ENCODE measurements around the gene NOL3.

Gene NOL3

GRCh38 chr16:67176662-67177061 lies 6.3 kb downstream of the NOL3 start:
- no peak for DNase-seq (ENCODE audit: low spot score)
- no peak for TF ChIP-seq CTCF (conservative IDR thresholded peaks at IDR 0.05; ENCODE audit: low read depth)
- H3K27ac ChIP-seq, result peak overlapping the region; percentile 98
- ChIA-PET CTCF (interaction anchor here (2.0 kb wide), 2 partner anchors 8 to 21 kb away, joined by 8 to 9 read pairs; no protein-coding TSS in a partner anchor), POLR2A (ENCODE audit: low non-redundant PET) (no interaction called here)

- ChIA-PET CTCF (interaction anchor here (0.5 to 2.0 kb wide), 6 partner anchors 21 to 252 kb away, joined by 3 to 8 read pairs (median 4); partner anchors contain the start of gene ELMO3), POLR2A (ENCODE audit: low non-redundant PET) (interaction anchor here (0.6 kb wide), 1 partner anchor 20 kb away, joined by 3 read pairs; no protein-coding TSS in a partner anchor)
- DNase-seq (ENCODE audit: low spot score), result peak; percentile 95
- peak overlapping the region; percentile 98 for H3K27ac ChIP-seq
- no peak for TF ChIP-seq CTCF (conservative IDR thresholded peaks at IDR 0.05; ENCODE audit: low read depth)
These were observed 7.7 kb downstream of the NOL3 start for GRCh38 chr16:67177743-67178699.

GRCh38 chr16:67179421-67180080 lies 9.2 kb downstream of the NOL3 start:
- peak overlapping the region; percentile 98 for H3K27ac ChIP-seq
- peak; percentile 21; the same call in 1 of the 2 replicates for TF ChIP-seq CTCF (conservative IDR thresholded peaks at IDR 0.05; ENCODE audit: low read depth)
- no peak for DNase-seq (ENCODE audit: low spot score)
- ChIA-PET CTCF (interaction anchor here (0.8 to 1.3 kb wide), 2 partner anchors 16 to 18 kb away, joined by 3 to 4 read pairs; no protein-coding TSS in a partner anchor), POLR2A (ENCODE audit: low non-redundant PET) (no interaction called here)

- H3K27ac ChIP-seq, result peak overlapping the region; percentile 98
- DNase-seq (ENCODE audit: low spot score), result no peak
- ChIA-PET CTCF (interaction anchor here (1.3 kb wide), 1 partner anchor 16 kb away, joined by 4 read pairs; no protein-coding TSS in a partner anchor), POLR2A (ENCODE audit: low non-redundant PET) (no interaction called here)
- TF ChIP-seq CTCF (conservative IDR thresholded peaks at IDR 0.05; ENCODE audit: low read depth), result no peak
These were observed 9.8 kb downstream of the NOL3 start for GRCh38 chr16:67180166-67180565.

- TF ChIP-seq CTCF (conservative IDR thresholded peaks at IDR 0.05; ENCODE audit: low read depth), result no peak
- H3K27ac ChIP-seq, result peak overlapping the region; percentile 98
- DNase-seq (ENCODE audit: low spot score), result no peak
- ChIA-PET POLR2A (ENCODE audit: low non-redundant PET) (interaction anchor here (1.3 kb wide), 1 partner anchor 12 kb away, joined by 3 read pairs; no protein-coding TSS in a partner anchor), CTCF (interaction anchor here (0.7 to 0.8 kb wide), 3 partner anchors 26 to 752 kb away, joined by 3 to 4 read pairs (median 3); no protein-coding TSS in a partner anchor)
These were observed 11.0 kb downstream of the NOL3 start for GRCh38 chr16:67181346-67181745.

GRCh38 chr16:67182288-67182687 lies 11.9 kb downstream of the NOL3 start:
- ChIA-PET POLR2A (ENCODE audit: low non-redundant PET) (interaction anchor here (1.3 kb wide), 1 partner anchor 11 kb away, joined by 3 read pairs; no protein-coding TSS in a partner anchor), CTCF (no interaction called here)
- DNase-seq (ENCODE audit: low spot score), result no peak
- peak overlapping the region; percentile 98 for H3K27ac ChIP-seq
- TF ChIP-seq CTCF (conservative IDR thresholded peaks at IDR 0.05; ENCODE audit: low read depth), result no peak

Measured in RWPE1 (cell line).